Measurements from ENCODE around the gene LDLRAD4.

The LDLRAD4 gene

DNA sequence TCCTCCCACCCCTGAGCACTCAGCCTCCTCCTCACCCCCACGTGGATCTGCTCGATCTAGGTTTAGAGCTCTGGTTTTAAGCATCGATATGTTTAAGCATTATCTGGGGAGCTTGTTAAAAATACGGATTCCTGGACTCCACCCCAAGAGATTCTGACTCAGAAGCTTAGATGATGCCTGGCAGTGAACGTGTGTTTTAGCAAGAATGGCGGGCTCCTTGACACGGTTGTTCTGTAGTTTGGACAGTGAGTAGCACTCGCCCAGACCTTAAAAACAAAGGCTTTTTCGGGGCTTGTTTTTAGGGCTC, 47.3 kb downstream of the LDLRAD4 start:
- DNase-seq (ENCODE audit: low read depth), result no peak

DNA sequence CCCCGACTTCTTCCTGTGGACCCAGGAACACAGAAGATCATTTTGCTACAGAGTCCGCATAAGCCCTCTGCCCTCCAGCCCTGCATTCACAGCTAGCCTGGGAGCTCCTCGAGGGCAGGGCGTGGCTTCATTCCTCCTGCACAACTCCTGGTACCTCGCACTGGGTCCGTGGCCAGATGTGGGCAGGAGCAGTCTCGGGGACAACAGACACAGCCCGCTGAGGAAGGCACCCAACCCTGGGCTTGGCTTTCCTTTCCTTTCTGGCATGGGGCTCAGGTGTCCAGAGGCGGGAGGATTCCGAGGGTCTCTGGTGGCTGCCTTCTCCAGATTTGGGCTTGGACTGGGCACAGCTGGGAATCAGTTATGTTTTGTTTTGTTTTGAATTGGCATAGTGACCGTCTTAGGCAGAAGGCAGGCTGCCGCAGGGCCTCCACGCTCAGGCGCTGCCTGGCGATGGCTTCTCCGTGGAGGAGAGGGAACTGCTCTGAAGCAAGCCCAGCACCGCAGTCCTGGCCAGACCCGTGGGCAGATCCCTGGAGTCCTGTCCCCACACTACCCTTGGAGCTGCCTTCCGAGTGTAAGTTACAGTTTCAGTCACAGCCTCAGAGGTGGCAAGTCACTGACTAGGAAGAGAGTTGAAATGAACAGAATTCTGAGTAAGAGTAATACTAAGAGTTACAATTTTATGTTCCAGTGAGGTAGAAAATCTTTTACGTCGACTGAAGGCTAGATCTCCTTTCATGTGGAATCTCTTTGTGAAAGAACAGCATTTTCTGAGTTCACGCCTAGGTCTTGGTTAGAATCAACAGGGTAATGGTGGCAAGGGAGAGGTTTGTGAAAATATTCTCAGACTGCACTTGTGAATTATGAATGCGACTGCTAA, 47.9 kb downstream of the LDLRAD4 start:
- no peak for DNase-seq (ENCODE audit: low read depth)

DNA sequence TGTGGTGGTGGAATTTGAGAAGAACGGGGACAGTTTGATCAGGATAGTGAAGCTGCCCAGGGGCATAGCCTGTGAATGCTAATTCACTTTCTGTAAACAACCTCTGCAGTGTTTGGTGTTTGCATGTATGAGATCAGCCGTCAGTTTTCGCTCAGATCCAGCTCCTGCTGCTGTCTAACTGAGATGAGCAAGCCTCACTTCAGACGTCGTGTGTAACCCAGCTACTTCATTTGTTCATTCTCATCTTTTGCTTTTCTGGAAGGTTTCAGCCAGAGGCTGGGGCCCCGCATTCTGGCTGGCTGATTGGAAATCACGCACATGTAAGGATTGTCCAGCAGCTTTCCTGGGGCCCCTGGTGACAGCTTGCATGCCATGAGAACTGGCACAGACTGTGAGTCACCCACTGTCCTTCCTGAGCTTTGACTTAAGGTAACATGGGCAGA, 48.9 kb downstream of the LDLRAD4 start:
- no peak for DNase-seq (ENCODE audit: low read depth)

DNA sequence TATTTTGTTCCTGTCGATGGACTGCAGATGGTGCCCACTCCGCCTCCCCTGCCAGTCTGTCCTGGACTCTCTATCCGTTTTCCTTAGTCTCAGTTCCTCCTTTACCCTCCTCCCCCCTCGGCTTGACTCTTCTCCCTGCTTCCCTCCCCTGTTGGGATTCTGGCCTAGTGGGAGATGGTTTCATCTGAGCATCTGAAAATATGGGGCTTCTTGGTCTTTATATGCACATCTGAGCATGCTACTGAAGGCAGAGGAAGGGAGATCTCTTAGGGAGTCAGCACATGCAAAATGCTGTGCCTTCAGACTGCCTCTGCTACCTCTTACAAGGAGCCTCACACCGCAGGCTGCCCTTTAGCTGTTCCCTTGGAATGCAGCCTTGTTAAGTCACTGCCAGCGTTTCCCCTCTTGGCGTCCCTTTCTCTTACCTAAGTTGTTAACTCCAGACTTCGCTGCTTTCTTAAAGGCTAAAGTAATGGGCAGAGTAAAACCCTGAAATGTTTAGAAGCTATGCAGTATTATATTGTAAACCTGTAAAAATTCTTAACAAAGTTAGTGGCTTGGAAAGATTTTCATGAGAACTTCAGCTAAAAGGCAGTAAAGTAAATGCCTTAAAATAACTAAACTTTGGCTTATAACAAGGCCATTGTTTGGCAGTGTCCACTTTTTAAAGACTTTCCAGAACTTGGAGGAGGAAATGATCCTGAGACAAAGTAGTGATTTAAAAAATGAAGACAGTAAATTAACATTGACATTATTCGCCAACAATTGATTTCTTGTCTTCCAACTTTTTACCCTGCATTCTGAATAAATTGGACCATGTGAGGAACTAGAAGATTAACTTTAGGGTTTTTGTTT, 49.8 kb downstream of the LDLRAD4 start:
- no peak for DNase-seq (ENCODE audit: low read depth)

DNA sequence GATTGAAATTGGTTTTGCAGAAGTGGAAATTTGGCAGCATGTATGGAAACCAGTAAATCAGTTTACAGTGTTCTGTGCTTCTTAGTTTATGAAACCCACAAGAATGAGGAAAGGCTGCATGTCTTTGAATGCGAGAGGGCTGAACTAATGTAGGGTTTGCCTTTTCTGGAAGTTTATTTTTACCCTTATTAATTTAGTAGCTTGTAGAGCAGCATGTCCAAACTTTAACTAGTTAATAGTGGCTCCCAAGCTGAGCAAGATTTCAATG, 50.4 kb downstream of the LDLRAD4 start:
- DNase-seq (ENCODE audit: low read depth), result no peak

DNA sequence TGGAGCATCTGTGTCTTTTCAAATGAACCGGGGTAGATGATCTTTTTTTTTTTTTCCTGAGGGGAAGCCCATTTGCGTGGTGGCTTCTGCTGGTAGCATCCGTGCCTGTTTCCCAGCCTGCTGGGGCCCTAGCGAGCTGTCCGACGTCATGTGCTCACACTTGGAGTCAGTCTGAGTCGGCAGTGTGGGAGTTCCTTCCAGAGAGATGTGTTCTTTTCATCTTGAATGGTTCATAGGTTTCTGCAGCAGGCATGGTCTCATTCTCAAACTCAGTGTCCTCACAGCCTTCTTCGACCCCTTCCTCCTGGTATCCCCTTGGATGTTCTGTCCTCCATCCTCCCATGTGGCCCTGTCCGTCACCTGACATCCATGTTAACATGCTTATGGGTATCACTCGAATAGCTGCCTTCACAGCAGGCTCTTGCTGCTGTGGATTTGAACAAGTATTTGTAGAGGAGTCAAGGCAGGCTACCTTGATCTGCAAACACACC, 51.0 kb downstream of the LDLRAD4 start:
- DNase-seq (ENCODE audit: low read depth), result no peak

DNA sequence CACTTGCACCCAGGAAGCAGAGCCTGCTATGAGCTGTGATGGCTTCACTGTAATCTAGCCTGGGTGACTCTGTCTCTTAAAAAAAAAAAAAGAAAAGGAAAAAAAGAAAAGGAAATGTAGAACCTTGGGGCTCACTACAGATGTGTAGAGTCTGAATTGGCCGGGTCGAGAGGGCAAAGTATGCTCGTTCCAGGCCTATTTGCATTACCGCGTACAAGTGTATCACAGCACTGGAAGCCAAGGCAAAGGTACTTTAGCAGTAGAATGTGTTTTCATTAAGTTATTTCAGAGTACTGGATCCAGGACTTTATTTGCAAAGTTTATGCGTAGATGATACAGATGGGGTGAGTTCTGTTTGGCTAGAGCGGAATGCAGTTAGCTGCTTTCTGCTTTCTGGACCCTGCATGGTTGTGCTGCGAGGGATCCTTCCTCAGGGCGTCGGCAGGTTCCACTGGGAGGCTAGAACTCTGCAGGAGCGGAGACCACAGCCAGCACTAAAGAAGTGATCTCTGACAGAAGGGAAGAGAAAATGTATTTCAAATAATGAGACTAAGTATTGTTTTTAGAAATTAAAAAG, 51.8 kb downstream of the LDLRAD4 start:
- DNase-seq (ENCODE audit: low read depth), result no peak

DNA sequence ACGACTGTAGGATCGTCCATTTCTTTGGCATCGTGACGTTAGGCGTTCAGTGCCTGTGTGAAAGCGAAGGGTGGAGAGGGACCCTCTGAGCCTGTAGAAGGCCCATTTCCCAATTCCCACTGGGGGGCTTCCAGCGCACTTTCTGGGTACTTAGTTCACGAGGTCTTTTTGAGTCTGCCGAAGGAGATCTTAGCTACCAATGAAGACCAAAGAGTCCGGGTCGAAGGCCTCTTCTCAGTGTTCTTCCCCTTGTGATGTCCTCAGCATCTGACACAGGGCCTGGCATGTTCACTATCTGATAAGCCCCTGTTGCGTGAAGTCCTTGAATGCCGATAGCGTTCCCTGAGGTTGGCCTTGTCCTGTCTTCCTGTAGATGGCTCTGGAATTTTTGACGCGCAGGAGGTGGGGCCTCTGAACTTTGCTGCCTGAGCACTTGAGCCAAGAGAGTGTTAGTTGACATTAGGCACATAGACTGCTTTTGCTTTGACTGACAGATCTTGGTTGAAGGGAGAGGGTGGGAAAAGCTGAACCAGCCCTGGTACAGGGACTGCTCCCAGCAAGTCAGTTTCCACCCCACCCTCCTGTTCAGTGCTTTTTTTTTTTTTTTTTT, 52.8 kb downstream of the LDLRAD4 start:
- no peak for DNase-seq (ENCODE audit: low read depth)

DNA sequence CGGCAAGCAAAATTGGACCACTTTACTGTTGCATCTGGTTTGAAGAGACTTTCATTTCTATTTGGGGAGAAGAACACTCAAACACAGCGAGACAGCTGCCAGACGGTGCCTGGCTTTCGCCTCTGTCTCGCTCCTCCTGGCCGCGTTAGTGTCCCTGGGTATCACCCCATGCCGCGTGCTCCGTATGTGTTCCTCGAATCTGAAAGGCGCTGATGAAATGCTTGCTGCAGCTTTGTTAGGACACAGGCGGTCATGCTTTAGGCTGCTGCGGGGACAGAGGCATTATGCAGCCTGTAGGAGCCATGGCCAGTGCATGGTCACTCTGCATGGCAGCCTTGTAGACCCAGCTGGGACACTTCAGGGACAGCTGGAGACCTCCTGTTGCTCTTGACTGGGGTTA, 53.9 kb downstream of the LDLRAD4 start:
- DNase-seq (ENCODE audit: low read depth), result no peak

DNA sequence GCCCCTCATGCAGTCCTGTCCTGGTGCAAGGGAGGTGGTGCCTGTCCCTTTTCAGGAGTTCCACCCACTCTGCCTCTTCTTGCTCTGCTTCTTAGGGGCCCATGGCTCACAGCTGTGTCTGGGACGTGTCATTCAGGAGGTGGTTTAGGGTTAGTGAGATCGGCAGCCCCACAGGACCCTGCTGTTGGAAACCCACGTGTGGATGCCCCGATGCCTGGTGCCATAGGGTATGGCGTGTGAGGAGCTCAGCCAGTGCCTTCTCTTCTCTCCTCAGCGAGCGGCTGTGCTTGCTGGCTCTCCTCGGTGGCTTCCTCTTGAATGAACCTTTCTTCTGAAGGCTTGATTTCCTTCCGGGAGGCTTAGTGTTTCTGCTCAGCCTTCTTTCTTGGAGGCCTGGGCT, 55.2 kb downstream of the LDLRAD4 start:
- DNase-seq (ENCODE audit: low read depth), result no peak

DNA sequence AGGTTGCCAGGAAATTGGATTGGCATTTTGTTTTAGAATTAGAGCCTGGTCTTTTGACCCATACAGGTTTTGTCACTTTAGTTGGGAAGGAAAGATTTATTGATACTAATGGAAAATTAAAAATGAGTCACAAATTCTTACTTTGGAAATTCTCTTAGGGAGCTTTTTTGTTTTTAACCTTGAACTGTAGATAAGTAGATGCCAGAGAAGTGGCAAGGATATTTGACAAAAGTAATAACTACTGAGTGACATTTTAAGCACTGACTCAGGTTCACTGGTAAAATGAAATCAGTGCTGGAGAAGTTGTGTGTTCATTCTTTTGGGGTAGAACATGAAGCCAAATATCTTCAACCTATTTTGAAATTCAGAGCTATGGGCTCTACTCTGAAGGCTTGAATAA, 56.5 kb downstream of the LDLRAD4 start:
- no peak for DNase-seq (ENCODE audit: low read depth)

DNA sequence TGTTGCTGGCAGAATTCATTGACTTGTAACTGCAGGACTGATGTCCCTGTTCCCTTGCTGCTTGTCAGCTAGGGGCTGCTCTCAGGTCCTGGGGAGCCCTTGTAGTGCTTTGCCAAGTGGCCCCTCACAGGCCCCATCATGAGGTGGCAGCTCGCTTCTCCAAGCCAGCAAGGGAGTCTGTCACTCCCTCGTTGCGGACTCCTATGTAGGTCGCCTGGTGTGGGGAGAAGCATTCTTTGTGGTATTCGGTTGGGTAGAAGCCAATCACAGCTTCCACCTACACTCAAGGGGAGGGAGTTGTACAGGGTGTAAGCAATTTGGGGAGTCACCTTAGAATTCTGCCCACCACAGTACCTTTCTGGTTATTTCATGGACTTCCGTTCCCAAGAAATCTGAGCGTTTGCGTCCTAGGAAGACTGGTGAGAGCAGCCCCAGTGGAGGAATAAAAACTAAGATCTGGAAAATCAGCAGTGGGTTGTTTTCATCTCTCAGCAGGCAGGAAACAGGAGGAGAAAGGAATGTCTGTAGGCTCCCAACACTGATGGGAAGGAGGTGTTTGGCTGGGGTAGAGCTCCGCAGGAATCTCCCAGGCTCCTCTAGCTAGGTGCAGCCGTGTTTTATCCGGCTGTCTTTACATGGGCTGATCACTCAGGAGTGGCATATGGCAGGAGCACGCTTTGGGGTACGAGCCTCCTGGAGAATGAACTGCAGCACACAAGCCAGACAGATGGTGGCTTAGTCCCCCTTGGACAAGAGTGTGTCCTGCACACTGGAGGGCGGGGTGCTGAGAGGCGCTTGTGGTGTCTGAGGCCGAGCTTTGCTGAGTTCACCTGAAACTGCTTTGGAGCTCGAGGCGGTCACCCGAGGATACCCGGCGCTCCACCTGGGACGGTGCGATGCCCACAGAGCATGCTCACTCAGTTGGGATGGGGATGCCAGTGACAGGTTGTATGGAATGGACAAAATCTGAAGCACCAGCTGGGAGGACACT, 58.3 kb downstream of the LDLRAD4 start:
- DNase-seq (ENCODE audit: low read depth), result no peak

DNA sequence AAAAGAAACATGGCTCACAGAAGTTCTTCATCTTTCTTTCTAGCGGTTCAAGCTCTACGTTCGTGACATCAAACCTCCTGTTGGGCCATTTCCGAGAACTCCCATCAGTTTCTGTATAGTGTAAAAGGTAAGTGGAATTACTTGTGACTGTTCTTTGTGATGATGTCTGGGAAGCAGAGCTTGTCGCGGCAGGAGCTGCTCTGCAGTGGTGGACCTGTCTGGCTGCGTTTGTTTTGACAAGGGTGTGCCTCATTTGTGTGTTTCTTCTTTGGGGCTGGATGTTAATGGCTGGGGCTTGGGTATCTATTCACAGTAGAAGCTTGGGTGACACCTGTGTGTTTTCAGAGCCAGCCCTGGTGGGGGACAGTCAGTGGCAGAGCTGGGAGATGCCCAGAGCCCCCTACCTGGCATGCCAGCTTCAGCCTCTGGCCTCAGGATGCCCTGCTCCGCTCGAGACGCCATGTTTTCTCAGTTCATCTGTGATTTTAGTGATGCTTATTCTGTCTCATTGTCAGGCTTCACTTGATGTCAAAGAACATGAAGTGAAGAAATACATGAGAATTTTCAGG, 59.6 kb downstream of the LDLRAD4 start:
- no peak for DNase-seq (ENCODE audit: low read depth)

DNA sequence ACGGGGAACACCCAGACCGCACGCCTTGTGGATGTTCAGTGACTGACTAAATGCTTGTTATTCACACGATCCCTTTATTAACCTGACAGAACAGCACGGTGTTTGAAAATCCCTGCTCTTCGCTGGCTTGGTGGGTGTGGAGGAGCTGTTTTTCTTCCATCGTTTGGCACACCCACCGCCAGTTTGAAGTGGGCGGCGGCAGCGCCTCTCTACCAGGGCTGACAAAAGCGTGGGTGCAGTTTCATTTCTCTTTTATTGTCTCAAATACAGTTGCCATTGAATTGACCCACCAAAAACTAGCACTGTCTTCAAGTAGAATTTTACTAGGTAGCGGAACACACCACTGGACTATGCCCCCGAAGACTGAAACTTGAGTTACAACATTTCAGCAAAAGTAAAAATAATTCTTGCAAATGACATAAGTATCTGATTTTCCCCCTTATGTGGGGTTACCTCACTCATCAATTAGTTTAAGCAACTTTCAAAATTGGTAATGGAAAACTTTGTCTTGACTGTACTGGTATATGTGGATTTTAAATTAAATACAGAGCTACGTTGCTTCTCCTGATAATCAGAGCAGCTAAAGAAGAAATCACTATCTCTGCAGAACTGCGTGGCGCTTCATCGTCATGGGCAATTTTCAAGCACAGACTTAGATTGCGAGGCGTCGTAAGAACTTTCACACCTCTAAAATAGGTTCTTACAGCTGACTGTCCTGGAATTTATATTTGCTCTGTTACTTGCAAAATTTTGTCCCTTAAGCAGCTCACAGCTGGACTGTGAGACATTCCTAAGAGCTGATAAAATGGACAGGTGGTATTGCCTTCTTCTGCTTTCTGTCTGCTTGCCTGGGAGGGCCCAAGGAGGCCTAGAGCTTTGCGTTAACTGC, 60.9 kb downstream of the LDLRAD4 start:
- no peak for DNase-seq (ENCODE audit: low read depth)

DNA sequence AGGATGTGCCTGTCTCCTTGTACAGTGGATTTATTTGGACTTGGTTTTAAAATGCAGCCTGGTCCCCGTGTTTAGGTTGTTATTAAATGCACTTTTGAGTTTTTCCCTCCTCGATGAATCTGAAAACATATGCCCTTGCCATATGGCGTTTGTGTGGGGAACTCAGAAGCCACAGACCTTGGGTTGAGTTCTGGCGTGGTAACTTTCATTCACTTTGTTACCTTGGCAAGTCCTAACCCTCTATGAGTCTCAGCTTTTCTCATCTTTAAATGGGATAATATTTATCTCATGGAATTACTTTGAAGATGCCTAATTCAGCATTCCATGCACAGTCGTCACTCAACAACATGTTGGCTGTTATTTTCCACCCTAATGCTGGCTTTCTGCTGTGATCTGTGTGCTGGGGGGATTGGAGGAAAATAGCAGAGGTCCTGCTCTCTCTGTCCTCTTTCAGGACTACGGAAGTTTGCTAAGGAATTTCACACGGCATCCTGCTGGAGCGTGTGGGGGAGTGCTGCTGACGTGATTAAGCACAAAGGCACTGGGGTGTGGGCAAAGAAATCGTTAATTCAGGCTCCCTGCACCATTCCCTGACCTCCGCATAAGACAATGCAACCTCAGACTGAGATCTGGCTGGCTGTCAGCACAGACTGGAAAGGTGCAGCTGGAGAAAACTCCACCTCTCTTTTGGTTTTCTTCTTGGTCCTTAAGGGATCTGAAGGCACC, 61.7 kb downstream of the LDLRAD4 start:
- DNase-seq (ENCODE audit: low read depth), result no peak

DNA sequence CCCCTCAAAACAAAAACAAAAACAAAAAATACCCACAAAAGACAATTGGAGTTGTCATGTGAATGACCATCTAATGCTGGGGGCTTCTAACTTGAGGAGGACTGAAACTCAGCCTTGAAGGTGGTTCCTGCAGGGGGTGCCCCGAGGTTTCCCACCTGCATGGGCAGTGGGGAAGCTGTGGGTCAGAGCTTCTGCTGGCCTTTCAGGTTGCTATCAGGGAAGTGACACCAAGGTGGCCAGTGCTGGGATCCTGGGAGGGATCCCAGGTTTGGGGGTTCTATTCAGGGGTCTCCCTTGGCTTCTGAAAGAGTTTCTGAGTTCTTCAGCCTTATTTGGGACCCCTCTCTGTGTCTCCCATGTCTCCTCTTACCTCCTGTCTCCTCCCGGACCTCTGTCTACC, 62.8 kb downstream of the LDLRAD4 start:
- no peak for DNase-seq (ENCODE audit: low read depth)

DNA sequence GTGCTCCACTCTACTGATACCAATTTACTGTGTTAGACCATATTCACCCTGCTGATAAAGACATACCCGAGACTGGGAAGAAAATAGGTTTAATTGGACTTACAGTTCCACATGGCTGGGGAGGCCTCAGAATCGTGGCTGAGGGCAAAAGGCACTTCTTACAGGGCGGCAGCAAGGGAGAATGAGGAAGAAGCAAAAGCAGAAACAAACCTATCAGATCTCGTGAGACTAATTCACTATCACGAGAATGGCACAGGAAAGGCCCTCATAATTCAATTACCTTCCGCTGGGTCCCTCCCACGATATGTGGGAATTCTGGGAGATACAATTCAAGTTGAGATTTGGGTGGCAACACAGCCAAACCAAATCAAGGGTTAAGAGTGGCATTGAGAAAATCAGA, 65.2 kb downstream of the LDLRAD4 start:
- no peak for DNase-seq (ENCODE audit: low read depth)

DNA sequence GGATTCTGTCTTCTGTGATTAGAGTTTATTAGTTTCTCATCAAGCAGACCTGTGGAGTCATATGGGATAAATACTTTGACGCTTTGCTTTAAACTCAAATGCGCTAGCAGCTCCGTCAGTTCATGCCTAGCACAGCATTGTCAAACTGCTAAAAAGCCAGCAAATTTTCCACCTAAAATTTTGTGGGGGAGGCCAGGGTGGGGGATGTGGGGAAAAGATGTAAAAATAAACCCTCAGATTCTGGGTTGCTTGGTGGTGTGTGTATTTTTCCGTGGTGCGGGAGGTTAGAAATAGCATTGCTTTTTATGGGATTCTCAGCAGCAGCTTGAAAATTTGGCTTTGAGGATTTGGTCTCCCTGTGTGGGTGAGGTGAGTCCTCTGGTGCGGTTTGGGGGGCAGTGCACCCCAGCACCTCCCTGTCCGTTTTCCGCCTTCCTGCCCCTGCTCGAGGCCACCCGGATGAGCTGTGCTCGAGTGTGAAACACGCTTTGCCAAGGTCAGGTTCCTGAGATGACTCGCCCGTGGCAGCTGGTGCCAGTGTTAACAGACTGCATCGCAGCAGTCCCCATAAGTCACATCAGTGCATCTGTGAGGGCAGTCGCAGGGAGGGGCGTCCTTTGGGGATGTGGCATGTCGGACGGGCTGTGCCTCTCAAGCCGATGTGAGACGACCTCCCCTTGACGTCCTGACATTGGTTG, 65.9 kb downstream of the LDLRAD4 start:
- DNase-seq (ENCODE audit: low read depth), result no peak

DNA sequence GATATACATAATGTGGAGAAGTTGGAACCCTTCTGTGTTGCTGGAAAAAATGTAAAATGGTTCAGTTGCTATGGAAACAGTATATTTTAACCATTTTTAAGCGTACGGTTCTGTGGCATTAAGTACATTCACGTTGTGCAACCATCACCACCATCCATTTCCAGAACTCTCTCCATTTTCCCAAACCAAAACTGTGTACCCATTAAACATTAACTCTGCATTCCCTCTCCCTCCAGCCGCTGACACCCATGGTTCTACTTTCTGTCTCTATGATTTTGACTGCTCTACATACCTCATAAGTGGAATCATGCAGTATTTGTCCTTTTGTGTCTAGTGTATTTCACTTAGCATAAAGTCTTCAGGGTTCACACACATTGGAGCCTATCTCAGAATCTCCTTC, 67.3 kb downstream of the LDLRAD4 start:
- DNase-seq (ENCODE audit: low read depth), result no peak

Measured in activated gamma-delta T cell treated with anti-CD3 and anti-CD28 coated beads, Interleukin-2, amount 50 U/mL, for 16 hours (primary cell).